Measurements from ENCODE around the gene TNNT1.

TNNT1 gene

GRCh38 chr19:55106591-55106990 is 42.4 kb downstream of the TNNT1 start:
- no peak for DNase-seq

GRCh38 chr19:55105237-55105636 is 43.8 kb downstream of the TNNT1 start:
- no peak for DNase-seq

- DNase-seq = no peak
These were observed 45.8 kb downstream of the TNNT1 start for GRCh38 chr19:55103190-55103589.

GRCh38 chr19:55101261-55101660 is 47.7 kb downstream of the TNNT1 start:
- no peak for DNase-seq

GRCh38 chr19:55099557-55100506 is 49.2 kb downstream of the TNNT1 start:
- DNase-seq = no peak

- no peak for DNase-seq
These were observed 50.1 kb downstream of the TNNT1 start for GRCh38 chr19:55098716-55099556.

GRCh38 chr19:55097864-55098715 is 50.9 kb downstream of the TNNT1 start:
- no peak for DNase-seq

GRCh38 chr19:55096061-55096701 is 52.8 kb downstream of the TNNT1 start:
- DNase-seq = no peak

GRCh38 chr19:55095260-55096060 is 53.5 kb downstream of the TNNT1 start:
- no peak for DNase-seq

- no peak for DNase-seq
These were observed 54.3 kb downstream of the TNNT1 start for GRCh38 chr19:55094456-55095259.

GRCh38 chr19:55092423-55093318 is 56.3 kb downstream of the TNNT1 start:
- no peak for DNase-seq

GRCh38 chr19:55091955-55092354 is 57.1 kb downstream of the TNNT1 start:
- no peak for DNase-seq

- no peak for DNase-seq
These were observed 57.7 kb downstream of the TNNT1 start for GRCh38 chr19:55091126-55091910.

GRCh38 chr19:55090564-55090963 is 58.4 kb downstream of the TNNT1 start:
- no peak for DNase-seq

GRCh38 chr19:55089342-55089944 is 59.6 kb downstream of the TNNT1 start:
- DNase-seq = no peak

- DNase-seq = no peak
These were observed 60.3 kb downstream of the TNNT1 start for GRCh38 chr19:55088543-55089341.

GRCh38 chr19:55088021-55088451 is 61.0 kb downstream of the TNNT1 start:
- DNase-seq = no peak

Data from HCEC 1CT (cell line).